GM12873 (cell line): ENCODE data around the gene CCSER1.

Experiments
- TF ChIP-seq, protein P1 (sequence below): IDR thresholded peaks from 2 replicates; pipeline ENCODE4 v1.5.1; 2012; ENCODE audit warnings: low read depth, mild to moderate bottlenecking, moderate library complexity, low read length, control low read depth; ENCODE audit not compliant: insufficient read depth; ENCODE audit errors: missing control alignments

Gene CCSER1

DNA sequence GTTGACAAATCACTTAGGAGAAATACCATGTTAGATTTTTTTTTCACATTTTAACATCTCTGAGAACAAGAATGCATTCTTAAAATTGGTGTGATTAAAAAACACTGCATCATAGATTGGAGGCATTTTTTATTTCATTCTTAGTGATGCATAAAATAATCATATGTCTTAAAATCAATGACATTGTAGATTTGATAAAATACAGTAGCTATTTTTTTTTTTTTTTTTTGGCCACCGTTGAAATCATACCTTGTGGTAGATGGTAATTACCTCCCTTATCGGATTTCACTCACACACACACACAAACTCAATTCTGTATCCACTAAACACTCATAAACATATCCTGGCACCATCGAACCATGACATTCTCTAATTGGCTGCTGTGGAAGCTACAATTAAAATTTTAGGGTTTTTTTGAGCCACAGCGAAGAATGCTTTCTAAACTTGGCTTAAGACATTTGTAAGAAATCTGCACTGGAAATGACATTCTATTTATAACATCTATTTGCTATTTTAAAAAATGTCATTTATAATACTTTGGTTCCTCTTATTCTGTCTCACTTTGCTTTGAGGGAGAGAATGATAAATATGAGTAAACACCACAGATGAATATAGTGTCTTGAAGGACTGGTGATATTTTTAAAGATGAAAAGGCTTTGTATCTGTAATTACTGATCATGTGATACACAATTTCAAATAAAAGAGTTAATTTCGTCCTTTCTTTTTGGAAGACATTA, 60.1 kb downstream of the CCSER1 start:
- TF ChIP-seq, protein P1, sequence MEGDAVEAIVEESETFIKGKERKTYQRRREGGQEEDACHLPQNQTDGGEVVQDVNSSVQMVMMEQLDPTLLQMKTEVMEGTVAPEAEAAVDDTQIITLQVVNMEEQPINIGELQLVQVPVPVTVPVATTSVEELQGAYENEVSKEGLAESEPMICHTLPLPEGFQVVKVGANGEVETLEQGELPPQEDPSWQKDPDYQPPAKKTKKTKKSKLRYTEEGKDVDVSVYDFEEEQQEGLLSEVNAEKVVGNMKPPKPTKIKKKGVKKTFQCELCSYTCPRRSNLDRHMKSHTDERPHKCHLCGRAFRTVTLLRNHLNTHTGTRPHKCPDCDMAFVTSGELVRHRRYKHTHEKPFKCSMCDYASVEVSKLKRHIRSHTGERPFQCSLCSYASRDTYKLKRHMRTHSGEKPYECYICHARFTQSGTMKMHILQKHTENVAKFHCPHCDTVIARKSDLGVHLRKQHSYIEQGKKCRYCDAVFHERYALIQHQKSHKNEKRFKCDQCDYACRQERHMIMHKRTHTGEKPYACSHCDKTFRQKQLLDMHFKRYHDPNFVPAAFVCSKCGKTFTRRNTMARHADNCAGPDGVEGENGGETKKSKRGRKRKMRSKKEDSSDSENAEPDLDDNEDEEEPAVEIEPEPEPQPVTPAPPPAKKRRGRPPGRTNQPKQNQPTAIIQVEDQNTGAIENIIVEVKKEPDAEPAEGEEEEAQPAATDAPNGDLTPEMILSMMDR: no peak

DNA sequence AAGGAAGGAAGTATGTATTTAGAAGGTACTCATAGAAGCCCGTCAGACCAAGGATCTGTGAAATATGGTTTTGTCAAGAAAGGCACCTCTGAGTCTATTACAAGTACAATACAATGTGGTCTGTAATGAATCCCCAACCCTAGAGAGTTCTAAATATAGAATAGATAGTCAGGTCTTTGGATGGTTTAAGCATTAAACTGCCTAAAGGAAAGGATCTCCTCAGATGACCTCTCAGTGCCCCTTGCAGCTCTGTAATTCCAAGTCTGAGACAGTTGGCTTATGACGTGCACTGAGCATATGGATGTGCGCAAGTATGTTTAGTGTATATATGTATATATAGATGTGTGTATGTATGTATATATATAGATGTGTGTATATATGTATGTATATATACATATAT, 62.0 kb downstream of the CCSER1 start:
- TF ChIP-seq, protein P1: no peak

DNA sequence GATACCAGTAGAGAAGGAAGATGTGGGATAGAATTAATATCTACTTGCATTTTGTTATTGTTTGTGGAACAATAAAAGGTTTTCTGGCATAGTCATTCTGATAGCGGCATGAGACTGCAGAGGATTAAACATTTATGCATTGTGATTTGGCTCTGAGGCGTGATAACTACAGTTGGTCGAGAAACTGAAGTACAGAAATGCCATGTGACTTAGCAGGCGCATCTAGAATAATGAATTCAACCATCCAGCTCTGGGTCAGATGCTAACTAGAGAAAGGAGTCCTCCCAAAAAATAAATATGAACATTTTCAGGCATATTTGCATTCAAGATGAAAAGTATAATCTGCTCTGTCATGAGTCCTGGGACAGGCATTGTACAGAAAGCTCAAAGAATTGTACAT, 62.8 kb downstream of the CCSER1 start:
- TF ChIP-seq, protein P1: no peak

- TF ChIP-seq, protein P1: no peak
Observed at GRCh38 chr4:90190525-90190924, 63.3 kb downstream of the CCSER1 start.

DNA sequence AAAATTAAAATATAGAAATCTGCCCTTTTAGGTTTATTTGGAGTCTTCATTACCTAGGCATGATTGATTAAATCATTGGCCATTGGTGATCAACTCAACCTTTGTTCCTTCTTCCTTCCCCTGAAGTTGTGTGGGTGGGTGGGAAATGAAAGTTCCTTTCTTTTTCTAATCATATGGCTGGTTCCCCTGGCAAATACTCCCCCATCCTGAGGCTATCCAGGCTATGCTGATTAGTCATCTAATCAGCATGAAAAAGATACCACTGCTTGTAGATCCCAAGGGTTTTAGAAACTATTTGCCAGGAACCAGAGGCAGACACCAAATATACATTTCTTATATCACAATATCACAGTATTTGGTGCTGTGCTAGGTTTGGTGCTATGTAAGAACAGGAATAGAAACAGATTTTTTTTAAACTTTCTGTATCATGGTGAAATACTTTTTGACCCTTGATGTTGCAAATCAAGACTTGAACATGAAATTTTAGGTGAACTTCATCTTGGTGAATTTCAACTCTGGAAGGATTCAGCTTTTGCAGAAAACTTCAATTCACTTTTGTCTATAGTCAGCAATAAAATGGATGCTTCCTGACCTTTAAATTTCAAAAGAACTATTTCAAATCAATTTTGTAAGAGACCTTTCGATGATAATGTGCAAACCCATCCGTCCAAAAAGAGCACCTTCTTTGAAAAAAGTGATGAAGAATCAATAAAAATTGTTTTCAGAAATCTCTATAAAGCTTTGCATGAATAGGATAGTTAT, 71.1 kb downstream of the CCSER1 start:
- TF ChIP-seq, protein P1: no peak

GRCh38 chr4:90207887-90208454, 80.8 kb downstream of the CCSER1 start:
- TF ChIP-seq, protein P1: no peak

DNA sequence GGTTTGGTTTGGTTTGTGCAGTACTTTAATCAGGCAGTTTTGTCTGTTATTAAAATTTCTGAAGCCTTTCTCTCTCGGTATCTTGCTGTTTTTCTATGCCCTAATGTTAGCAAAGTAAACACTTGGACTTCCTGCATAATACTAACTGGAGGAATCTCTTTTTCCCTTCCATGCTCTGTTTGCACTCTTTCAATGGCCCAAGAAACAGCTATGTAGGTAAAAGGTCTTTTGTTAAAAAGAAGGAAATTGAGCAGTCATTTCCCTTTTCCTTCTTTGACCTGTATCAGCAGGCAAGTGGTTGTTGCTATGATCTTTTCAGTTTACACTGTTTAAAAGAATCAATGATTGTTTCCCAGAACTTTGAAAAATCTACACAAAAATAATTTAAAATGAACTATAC, 82.7 kb downstream of the CCSER1 start:
- TF ChIP-seq, protein P1: no peak
